ENCODE results near the gene MYL6.

MYL6 gene

DNA sequence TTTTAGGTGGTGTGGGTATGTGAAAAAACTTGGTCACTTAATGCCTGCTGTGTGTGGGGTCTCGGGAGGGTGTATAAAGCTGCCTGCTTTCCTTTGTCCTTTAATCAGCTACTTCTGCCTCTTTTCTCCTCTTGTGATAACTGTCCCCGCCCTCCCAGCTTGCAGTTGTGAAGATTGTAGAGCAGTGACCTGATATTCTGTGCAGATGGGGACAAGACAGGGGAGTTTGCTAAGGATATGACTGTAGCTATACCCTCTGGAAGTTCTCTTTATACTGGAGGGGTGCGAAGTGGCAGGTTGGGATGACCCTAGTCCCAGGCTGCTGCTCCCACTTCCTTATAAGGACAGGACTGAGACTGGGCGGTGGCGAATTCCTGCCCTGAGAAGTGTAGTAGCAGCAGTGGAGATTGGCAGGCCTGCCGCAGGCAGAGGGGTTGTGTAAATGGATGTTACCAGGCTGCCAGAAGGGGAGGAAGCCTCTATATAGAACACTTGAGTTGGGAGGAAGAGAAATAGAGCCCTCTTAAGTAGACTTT is 835 bp downstream of the MYL6 start:
- DNase-seq = peak; percentile 82

DNA sequence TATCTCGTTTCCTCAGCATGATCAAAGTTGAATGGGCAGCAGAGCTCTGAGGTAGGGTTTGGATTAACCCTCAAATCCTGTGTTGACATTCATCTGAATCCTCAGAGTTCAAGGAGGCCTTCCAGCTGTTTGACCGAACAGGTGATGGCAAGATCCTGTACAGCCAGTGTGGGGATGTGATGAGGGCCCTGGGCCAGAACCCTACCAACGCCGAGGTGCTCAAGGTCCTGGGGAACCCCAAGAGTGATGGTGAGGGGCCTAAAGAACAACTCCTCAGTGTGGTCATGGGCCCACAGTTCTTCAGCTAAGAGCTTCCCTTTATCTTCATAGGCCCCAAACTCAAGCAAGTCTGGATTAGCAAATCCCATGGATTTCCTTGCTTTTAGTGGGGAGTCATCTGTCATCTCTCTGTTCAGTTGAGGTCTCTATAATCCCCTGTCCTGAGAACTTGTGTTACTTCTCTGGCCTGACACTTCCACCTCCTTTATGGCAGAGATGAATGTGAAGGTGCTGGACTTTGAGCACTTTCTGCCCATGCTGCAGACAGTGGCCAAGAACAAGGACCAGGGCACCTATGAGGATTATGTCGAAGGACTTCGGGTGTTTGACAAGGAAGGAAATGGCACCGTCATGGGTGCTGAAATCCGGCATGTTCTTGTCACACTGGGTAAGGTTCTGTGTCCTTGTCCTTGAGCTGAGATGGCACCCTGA is 1.5 kb downstream of the MYL6 start:
- no peak for DNase-seq

DNA sequence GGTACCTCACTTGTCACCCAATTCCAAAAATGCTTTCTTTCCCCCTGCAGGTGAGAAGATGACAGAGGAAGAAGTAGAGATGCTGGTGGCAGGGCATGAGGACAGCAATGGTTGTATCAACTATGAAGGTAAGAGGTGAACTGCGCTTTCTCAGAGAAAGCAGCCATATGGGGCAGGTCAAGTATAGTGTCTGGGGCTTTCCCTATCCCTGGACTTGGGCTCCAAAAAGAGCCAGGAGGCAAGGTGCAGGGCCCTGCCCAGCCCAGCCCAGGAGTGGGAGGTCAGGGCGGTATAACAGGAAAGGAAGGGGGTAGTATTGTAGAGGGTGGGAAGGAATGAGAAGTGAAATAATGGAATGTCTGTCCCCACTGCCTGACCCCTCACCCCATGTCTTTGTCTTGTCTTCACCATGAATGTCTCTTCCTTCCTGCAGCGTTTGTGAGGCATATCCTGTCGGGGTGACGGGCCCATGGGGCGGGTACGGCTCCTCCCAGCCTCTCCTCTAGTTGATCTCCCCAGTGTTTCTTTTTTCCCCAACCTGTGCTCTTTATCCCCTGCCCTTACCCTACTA is 2.1 kb downstream of the MYL6 start:
- no peak for DNase-seq

DNA sequence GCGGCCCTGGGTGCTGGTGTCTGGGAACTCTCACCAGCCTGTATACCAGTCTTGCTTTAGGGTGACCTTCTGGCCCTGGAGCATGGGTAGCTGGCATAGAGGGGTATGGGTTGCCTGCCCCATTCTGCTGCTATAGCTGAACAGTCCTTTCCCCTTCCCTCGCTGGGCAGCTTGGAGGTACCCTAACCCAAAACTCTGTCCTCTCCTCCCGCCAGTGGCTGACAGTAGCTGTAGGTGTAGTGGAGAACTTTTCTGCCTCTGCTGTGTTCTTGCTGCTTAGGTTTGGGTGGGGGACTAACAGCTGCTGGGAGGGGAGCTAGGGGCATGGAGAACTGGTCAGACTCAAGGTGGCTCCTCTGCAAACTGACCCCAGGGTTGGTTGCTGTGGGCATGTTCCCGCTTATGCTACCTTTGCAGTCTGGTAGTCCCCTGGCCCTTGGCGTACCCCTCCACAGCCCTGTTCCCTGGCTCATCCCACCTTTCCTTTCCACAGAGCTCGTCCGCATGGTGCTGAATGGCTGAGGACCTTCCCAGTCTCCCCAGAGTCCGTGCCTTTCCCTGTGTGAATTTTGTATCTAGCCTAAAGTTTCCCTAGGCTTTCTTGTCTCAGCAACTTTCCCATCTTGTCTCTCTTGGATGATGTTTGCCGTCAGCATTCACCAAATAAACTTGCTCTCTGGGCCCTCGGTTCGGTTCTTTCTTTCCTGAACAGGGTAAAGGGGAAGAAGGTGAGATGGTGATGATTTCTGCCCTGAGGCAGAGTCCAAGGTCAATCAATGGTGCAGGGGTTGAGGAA is 2.9 kb downstream of the MYL6 start:
- no peak for DNase-seq

DNA sequence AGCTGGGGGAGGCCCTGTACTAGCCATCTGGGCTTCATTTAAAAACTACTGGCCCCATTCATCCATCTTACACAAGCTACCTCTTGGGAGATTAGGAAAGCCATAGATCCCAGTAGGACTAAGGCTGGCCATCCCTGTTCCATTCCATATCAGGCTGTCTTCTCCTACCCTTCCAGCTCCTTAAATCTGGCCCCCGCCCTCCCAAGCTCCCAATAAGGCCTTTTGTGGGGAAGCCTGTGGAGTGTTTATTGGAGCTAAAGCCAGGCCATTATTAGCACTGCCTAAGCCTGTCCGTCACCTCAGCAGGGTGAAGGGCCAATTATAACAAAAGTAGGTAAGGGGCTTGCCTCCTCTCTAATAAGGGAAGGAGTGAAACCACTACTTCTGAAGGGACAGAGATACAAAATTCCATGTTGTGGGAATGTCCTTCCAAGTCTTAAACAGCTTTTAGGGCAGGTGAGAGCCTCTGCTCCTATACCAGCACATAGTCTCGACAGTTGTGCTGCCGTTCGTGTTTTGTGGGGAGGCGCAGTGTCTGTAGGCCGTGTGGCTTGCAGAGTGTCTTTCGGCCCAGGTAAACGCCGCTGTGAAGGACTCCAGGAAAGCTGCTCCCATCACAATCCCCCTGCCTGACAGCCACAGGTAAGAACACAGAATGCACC is 3.7 kb downstream of the MYL6 start:
- no peak for DNase-seq

DNA sequence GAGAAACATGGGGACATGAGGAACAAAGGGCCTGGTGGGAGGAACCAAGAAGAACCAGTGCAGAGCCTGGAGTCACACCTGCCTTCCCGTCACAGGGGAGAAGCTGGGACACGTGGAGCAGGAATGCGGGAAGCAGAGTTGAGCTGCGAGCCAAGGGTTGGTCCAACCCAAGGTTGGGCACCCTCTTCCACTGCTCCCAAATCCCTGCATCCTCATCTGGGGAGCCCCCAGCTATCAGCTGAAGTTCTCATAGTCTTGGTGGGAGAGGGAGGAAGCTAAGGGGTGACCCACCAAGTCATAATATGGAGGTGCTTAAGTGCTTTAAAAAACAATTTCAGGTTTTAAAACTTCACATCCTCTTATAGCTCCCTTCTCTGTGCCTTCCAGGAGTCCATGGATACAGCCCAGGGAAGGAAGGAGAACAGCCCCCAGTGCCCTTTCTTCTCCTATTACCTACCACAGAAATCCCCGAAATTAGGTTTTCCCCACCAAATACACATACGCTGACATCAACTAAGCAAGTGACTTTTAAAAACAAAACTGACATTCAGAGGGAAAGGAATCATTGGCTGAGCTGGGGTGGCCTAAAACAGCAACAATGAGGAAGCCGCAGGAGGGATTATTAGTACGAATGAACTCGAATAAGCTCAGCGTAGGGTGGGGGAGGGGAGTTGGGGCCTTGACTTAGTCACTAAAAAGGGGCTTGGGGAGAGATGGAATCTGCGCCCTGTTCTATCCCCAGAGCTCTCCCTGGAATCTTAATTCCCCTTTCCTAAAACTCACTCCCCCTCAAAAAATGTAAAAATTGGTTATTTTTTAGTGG is 4.5 kb downstream of the MYL6 start:
- no peak for DNase-seq

DNA sequence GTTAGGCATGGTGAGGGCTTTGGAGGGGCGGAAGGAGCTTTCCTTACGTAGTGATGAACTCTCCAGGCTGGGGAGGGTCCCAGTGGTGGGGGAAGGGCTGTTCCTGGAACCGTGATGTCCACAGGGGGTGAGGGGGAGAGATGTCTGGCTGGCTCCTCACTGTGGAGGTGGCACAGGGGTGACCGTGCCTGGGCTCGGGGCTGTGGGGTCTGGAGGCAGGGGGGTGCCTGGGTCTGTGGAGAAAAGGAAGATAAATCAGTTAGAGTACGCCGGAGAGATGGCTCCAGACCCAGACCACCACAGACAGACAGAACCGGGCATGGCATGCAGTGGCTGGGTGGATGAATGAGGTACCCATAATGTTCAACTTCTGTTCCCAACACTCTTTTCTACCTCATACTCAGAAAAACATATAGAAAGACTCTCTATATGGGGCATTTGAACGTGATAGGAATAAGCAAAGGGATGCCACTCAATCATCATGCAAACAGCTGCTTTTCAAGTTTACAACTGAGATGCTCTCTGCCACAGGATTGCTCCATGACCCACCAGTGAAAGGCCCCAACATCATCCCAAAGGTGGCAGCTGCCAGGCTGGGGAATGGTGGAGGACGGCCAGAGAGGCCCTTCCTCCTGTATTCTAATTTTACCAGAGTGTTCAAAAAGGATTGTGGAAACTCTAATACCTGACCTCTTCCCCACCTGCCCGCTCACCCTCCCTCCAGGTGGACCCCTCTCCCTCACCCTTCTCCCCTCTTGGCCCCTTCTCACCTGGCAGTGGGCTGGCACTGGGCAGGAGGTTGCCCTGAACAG is 5.6 kb downstream of the MYL6 start:
- no peak for DNase-seq

DNA sequence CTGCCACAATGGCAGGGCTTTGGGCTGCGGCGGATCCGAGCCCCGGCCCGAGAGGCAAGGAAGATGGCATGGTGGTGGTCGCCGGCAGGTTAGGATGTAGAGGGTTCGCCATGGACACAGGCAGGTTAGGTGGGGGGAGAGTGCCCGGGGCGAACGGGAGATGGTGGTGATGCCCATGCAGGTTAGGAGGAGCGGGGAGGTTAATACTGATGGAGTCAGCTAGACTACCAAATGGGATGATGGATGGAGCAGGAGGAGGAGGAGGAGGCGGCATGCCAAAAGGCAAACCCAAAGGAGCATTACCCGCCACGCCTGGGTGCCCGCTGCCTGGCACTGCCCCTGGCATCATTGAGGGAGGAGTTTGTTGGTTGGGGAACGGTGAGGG is 6.2 kb downstream of the MYL6 start:
- no peak for DNase-seq

DNA sequence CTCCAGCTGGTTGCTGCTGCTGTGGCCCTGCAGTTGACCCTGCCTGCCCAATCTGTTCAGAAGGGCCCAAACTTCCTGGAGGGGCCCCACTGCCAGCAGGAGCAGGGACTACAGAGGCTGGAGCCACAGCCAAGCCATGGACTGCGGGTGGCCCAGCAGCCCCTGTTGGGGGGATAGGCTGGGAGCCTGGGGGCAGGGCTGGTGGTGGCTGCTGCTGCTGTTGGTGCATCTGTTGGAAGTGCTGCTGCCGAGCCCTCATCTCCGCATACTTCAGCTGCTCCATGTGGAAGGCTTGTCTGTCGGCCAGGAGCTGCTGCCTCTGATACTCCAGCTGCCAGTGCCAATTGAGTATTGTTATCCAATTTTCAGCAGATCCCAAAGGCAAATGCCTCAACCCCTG is 7.2 kb downstream of the MYL6 start:
- no peak for DNase-seq

DNA sequence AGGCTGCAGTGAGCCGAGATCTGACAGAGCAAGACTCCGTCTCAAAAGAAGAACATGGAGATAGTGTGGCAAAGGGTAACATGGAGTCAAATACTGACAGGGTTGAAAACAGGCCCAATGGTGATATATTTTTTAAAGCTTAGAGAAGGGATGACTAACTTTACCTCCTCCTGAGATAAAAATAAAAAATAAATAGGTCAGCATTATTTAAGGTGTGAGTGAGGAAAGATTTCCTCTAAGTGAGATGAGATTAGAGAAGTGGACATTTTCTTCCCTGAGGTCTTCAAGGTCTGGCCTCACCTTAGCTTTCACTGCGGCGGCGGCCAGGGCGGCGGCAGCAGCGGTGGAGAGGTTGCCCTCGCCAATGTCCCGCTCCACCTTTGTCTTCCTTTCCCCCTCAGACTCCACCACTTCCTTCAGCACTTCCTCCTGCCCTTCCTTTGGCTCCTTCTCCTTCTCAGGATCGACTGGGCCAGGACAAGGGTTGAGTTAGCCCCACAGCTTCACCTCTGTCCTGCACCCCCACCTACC is 11.1 kb downstream of the MYL6 start:
- no peak for DNase-seq

DNA sequence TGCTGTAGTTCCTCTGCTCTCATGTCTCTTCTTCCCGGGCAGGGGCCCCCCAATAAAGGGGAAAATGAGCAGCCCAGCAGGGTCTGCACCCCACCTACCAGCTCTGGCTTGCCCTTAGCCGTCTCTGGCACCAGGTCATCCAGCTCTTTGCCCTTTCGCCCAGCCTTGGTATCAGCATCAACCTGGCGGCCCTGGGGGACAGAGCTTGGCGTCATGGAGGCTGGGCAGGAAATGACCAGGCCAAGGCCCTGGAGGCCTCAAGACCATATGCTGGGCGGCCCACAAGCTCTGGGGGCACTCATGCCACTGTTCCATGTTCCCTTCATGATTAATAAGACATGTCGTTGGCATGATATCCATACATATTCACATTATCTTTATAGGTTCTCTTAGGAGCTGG is 14.7 kb downstream of the MYL6 start:
- DNase-seq = no peak

DNA sequence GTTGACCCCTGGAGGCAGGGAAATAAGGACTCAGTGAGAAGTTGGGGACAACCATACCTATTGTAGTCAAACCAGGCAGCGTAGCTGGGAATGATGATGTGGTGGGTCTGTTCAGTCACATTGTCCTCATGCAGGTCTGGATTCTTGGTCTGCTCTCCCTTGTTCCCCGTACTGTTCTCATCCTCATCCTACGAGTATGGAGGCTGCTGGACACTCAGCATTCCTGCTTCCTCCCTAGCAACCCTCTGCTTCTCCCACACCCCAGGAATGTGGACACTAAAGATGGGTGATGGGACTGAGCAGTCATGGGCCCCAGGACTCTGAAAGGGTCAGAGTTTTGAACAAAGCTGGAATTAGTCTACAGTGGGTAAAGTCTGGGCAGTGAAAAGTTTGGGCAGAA is 20.2 kb downstream of the MYL6 start:
- DNase-seq = no peak

DNA sequence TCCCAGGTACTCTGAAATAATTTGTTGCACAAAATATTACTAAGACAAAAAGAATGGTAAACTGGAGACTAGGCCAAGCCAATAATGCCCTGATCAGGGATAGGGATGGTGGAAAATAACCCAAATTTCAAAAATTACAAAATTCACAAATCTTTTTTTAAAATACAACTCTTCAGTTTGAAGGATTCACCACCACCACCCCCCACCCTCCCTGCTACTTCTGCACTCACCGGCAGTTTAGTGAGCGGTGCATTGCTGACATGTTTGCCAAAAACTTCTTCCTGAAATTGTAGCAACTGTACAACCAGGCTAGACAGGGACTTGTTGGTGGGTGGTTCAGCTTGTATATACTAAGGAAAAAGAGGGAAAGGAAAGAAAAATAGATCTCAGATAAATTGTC is 28.8 kb downstream of the MYL6 start:
- no peak for DNase-seq

DNA sequence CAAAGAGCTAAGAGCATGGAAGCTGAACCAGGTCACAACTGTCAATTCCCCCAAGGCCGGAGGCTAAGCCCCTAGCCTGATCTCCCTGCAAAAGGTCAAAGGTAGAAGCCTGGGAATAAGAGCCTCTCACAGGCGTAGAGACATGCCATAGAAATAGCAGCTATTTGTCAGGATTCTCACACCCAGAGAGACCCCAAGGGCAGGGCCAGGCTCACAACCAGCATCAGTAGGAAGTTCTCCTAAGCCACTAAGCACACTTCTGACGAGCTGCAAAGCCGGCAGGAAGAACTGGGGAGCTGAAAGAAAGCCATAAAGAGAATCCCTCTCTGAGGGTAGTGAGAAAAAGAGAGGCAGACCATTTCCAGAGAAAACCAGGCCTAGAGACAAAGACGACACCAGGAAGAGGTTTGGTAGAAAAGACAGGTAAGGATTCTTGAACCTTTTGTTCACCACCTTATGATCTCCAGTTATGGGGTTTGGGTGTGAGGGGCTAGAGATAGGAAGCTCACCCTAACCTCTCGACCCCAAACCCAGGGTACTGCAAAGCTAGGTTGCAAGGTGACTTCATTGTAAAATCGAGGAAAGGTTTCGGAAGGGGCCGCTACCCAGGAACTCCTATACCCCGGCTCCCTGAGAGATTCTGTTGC is 30.1 kb downstream of the MYL6 start:
- no peak for DNase-seq

DNA sequence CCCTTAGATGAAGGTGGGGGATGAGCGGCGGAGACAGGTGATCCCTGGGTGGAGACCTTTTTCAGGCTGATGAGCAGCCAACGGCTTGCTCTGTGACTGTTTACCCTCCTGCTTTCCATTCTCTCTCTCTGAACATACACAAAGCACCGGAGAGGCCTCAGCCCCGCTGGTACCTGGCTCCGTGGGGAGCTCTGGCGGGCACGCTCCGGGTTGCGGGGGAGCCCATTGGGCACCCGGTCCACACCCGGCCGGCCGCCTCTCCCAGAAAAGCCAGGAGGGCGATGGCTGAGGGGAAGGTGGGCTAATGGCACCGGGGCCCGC is 30.6 kb downstream of the MYL6 start:
- DNase-seq = peak; percentile 32

DNA sequence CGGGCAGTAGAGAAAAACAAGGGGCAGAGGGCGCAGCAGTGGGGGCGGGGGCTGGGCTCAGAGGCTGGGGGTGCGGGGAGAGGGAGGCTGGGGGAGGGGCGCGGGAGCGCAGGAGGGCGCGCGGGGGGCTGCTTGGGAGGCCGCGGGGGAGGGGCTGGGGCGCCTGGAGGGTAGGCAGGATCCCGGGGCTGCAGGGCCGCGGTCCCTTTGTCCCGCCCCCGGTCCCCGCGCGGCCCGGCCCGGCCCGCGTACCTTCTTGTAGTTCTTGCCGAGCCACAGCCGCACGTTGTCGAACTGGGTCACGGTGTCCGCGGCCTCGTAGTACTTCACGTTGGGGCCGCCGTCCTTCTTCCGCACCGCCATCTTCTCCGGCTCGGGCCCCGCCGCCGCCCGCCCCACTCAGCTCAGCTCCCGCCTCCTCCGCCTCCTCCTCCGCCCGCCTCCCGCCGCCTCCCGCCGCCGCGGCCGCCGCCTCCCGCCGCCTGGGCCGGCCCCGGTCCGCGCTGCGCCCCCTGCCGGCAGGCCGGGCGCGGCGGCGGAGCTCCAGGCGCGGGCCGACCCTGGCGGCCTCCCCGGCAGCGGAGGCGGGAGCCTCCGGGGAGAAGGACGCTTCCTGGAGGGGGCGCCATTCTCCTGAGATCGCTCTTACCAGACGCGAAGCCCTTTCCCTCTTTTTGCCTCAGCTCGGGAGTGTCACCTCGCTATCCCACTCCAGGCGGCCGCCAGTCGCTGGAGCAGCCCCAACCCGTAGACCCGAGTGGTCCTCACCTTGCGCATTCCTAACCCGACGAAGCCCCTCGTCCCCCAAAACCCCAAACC is 31.1 kb downstream of the MYL6 start, which contains the start of gene SMARCC2:
TSS of gene SMARCC2 (minus strand) at position 385 of the 819 bp plus-strand sequence. CDS start at position 363, 22 bp downstream.
- peak; percentile 95 for DNase-seq

DNA sequence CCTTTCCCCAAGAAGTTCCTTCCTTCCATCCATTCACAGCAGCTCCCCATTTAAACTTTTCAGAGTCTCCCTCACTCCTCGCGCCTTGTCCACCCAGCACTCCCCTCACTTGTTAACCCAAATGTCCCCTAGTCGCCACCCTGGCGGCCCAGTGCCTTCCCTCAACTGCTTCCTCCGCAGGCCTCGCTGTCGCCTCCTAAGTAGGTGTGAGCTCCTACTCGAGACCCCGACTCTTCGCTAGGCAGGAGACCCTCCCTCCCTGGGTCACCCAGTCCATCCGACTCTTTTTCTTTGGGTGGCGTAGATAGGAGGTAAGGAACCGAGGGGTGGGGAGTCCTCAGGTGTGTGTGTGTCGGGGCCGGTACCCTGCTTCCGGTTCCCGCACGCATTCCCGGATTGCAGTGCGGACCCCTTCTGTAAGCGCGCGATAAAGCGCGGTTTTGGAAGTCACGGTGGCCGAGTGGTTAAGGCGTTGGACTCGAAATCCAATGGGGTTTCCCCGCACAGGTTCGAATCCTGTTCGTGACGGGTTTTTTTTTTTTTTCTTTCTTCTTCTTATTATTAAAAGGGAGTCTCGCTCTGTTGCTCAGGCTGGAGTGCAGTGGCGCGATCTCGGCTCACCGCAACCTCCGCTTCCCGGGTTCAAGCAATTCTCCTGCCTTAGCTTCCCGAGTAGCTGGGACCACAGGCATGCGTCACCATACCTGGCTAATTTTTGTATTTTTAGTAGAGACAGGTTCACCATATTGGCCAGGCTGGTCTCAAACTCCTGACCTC is 31.9 kb downstream of the MYL6 start:
- DNase-seq = peak; percentile 96

DNA sequence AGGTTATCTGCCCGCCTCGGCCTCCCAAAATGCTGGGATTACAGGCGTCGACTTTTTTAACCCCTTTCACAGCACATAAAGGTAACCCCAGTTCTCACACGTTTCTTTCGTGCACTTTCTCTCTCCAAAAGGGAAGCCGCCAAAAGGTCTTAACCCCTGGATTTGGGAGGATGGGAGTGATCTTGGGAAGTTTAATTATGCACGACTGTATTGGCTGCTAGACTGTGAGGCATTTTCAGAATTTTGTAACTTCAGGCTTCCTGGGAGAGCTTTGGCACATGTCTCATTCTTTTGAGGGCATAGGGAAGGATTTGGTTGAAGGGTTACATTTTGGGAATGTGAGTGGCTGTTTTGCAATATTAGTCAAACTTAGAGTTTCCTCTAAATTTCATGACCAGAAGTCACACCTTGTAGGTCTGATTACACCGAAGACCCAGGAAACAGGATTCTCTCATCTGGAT is 32.6 kb downstream of the MYL6 start:
- peak; percentile 65 for DNase-seq

DNA sequence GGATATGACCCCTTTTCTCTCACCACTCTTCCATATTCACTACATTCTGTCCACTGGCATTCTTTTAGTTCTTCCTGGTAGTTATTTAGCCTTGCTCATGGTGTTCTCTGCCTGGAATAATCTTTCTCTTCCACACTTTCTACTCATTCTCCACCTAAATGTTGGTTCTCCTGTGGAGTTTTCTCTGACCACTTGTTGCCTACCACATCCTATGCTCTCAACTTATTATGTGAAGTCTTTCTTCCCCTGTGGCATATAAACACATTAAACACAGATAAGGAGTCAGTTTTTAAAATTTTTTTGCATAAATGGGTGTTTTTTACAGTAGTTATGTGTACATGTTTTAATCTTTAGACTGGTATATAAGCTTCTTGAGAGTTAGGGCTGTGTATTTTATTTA is 34.4 kb downstream of the MYL6 start:
- no peak for DNase-seq
